Measurements from ENCODE around the gene NUAK1.

GRCh38 chr12:106054049-106054448 lies 84.7 kb downstream of the NUAK1 start:
- no peak for TF ChIP-seq RARB (CRISPR knock-in tag; IDR thresholded peaks at IDR 0.05)
- TF ChIP-seq TOX (CRISPR knock-in tag; IDR thresholded peaks at IDR 0.05; ENCODE audit: borderline replicate concordance): no peak
- TF ChIP-seq, protein P1, sequence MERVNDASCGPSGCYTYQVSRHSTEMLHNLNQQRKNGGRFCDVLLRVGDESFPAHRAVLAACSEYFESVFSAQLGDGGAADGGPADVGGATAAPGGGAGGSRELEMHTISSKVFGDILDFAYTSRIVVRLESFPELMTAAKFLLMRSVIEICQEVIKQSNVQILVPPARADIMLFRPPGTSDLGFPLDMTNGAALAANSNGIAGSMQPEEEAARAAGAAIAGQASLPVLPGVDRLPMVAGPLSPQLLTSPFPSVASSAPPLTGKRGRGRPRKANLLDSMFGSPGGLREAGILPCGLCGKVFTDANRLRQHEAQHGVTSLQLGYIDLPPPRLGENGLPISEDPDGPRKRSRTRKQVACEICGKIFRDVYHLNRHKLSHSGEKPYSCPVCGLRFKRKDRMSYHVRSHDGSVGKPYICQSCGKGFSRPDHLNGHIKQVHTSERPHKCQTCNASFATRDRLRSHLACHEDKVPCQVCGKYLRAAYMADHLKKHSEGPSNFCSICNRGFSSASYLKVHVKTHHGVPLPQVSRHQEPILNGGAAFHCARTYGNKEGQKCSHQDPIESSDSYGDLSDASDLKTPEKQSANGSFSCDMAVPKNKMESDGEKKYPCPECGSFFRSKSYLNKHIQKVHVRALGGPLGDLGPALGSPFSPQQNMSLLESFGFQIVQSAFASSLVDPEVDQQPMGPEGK (CRISPR knock-in tag; IDR thresholded peaks at IDR 0.05; ENCODE audit: borderline replicate concordance): no peak
- no peak for TF ChIP-seq CSRNP3 (CRISPR knock-in tag; IDR thresholded peaks at IDR 0.05)
- TF ChIP-seq ARNTL (CRISPR knock-in tag; IDR thresholded peaks at IDR 0.05; ENCODE audit: borderline replicate concordance, low read depth): no peak
- TF ChIP-seq ZNF70 (CRISPR knock-in tag; IDR thresholded peaks at IDR 0.05): no peak
- no peak for TF ChIP-seq PPARA (CRISPR knock-in tag; IDR thresholded peaks at IDR 0.05; ENCODE audit: borderline replicate concordance)
- no peak for TF ChIP-seq CREB5 (CRISPR knock-in tag; IDR thresholded peaks at IDR 0.05; ENCODE audit: low read depth)
- TF ChIP-seq ZNF565 (CRISPR knock-in tag; conservative IDR thresholded peaks at IDR 0.05; ENCODE audit: low read depth): no peak
- TF ChIP-seq TCF4 (CRISPR knock-in tag; IDR thresholded peaks at IDR 0.05; ENCODE audit: borderline replicate concordance): no peak
- no peak for TF ChIP-seq ZFP30 (CRISPR knock-in tag; IDR thresholded peaks at IDR 0.05)
- TF ChIP-seq ISL1 (CRISPR knock-in tag; IDR thresholded peaks at IDR 0.05): no peak
- TF ChIP-seq ZC3H10 (CRISPR knock-in tag; IDR thresholded peaks at IDR 0.05): no peak

All from SK-N-SH treated with all-trans-retinoic acid at 6 μM for 48 hours (cell line).